ENCODE data around the gene HPCAL1. TPM values are rescaled to one million over a fixed set of nuclear protein-coding genes. Genes with fewer than 3 reads are reported as not detected.

HPCAL1 gene
- total RNA-seq, 2 experiments from 2014 or later: 9.2 to 9.7 TPM

GRCh38 chr2:10352972-10353371, 50.3 kb downstream of the HPCAL1 start:
- H3K9me3 ChIP-seq (ENCODE audit: low read length): no peaks in the 10 kb centered on the region
- no peak for TF ChIP-seq EZH2phosphoT487 (IDR thresholded peaks at IDR 0.05; ENCODE audit: borderline replicate concordance, low read depth, low read length)
- TF ChIP-seq, protein P1, sequence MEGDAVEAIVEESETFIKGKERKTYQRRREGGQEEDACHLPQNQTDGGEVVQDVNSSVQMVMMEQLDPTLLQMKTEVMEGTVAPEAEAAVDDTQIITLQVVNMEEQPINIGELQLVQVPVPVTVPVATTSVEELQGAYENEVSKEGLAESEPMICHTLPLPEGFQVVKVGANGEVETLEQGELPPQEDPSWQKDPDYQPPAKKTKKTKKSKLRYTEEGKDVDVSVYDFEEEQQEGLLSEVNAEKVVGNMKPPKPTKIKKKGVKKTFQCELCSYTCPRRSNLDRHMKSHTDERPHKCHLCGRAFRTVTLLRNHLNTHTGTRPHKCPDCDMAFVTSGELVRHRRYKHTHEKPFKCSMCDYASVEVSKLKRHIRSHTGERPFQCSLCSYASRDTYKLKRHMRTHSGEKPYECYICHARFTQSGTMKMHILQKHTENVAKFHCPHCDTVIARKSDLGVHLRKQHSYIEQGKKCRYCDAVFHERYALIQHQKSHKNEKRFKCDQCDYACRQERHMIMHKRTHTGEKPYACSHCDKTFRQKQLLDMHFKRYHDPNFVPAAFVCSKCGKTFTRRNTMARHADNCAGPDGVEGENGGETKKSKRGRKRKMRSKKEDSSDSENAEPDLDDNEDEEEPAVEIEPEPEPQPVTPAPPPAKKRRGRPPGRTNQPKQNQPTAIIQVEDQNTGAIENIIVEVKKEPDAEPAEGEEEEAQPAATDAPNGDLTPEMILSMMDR (conservative IDR thresholded peaks at IDR 0.05; ENCODE audit: low read length): no peak
- no peak overlapping the region for H2AFZ ChIP-seq (ENCODE audit: low read length)
- no peaks in the 10 kb centered on the region for H3K9me2 ChIP-seq (ENCODE audit: insufficient read depth, low read length)
- no peak overlapping the region for H3K27ac ChIP-seq (ENCODE audit: low read depth, low read length, poor library complexity, severe bottlenecking)
- H3K79me2 ChIP-seq (ENCODE audit: insufficient read depth, low read depth, low read length): no peaks in the 10 kb centered on the region
- no peak overlapping the region for H3K4me2 ChIP-seq (ENCODE audit: low read length)
- intact Hi-C loops (cut with micrococcal nuclease; ENCODE audit: unreplicated experiment): no loop called here
- H4K20me1 ChIP-seq (ENCODE audit: insufficient read depth, low read length): no peaks in the 10 kb centered on the region; the same call in 1 of the 2 replicates
- ChIA-PET CTCF (ENCODE audit: unreplicated experiment) (no interaction called here), POLR2A (interaction anchor here (0.9 to 1.4 kb wide), 3 partner anchors 9 to 25 kb away, joined by 3 to 5 read pairs (median 4); no protein-coding TSS in a partner anchor)
- H3K36me3 ChIP-seq (ENCODE audit: insufficient read depth, low read length): no peaks in the 10 kb centered on the region
- H3K4me3 ChIP-seq (ENCODE audit: low read depth, low read length, poor library complexity, severe bottlenecking): no peak overlapping the region
- DNase-seq (ENCODE audit: low spot score): no peak
- peaks cover 4% of the 10 kb centered on the region for H3K4me1 ChIP-seq (ENCODE audit: insufficient read depth, low read length, poor library complexity, severe bottlenecking)
- no TSS peak for BruUV-seq (replicated peaks)

GRCh38 chr2:10353931-10354330, 51.2 kb downstream of the HPCAL1 start:
- no peaks in the 10 kb centered on the region; the same call in 1 of the 2 replicates for H4K20me1 ChIP-seq (ENCODE audit: insufficient read depth, low read length)
- ChIA-PET POLR2A (interaction anchor here (1.4 kb wide), 1 partner anchor 15 kb away, joined by 5 read pairs; no protein-coding TSS in a partner anchor), CTCF (ENCODE audit: unreplicated experiment) (no interaction called here)
- H3K4me3 ChIP-seq (ENCODE audit: low read depth, low read length, poor library complexity, severe bottlenecking): no peak overlapping the region
- H3K9me2 ChIP-seq (ENCODE audit: insufficient read depth, low read length): no peaks in the 10 kb centered on the region
- no peak for DNase-seq (ENCODE audit: low spot score)
- H3K79me2 ChIP-seq (ENCODE audit: insufficient read depth, low read depth, low read length): no peaks in the 10 kb centered on the region
- intact Hi-C loops (cut with micrococcal nuclease; ENCODE audit: unreplicated experiment): no loop called here
- H3K27ac ChIP-seq (ENCODE audit: low read depth, low read length, poor library complexity, severe bottlenecking): no peak overlapping the region
- no peak for TF ChIP-seq EZH2phosphoT487 (IDR thresholded peaks at IDR 0.05; ENCODE audit: borderline replicate concordance, low read depth, low read length)
- TF ChIP-seq, protein P1 (conservative IDR thresholded peaks at IDR 0.05; ENCODE audit: low read length): no peak
- no peak overlapping the region for H2AFZ ChIP-seq (ENCODE audit: low read length)
- H3K9me3 ChIP-seq (ENCODE audit: low read length): no peaks in the 10 kb centered on the region
- BruUV-seq (replicated peaks): no TSS peak
- H3K36me3 ChIP-seq (ENCODE audit: insufficient read depth, low read length): no peaks in the 10 kb centered on the region
- peaks cover 4% of the 10 kb centered on the region for H3K4me1 ChIP-seq (ENCODE audit: insufficient read depth, low read length, poor library complexity, severe bottlenecking)
- no peak overlapping the region for H3K4me2 ChIP-seq (ENCODE audit: low read length)

- Histone ChIP-seq H3K4me3 (ENCODE audit: low read depth, low read length, poor library complexity, severe bottlenecking) (no peak overlapping the region), H3K9me2 (ENCODE audit: insufficient read depth, low read length) (no peaks in the 10 kb centered on the region), H4K20me1 (ENCODE audit: insufficient read depth, low read length) (no peaks in the 10 kb centered on the region; the same call in 1 of the 2 replicates), H3K4me2 (ENCODE audit: low read length) (no peak overlapping the region), H3K79me2 (ENCODE audit: insufficient read depth, low read depth, low read length) (no peaks in the 10 kb centered on the region), H3K4me1 (ENCODE audit: insufficient read depth, low read length, poor library complexity, severe bottlenecking) (peaks cover 4% of the 10 kb centered on the region), H3K27ac (ENCODE audit: low read depth, low read length, poor library complexity, severe bottlenecking) (no peak overlapping the region), H3K36me3 (ENCODE audit: insufficient read depth, low read length) (no peaks in the 10 kb centered on the region), H2AFZ (ENCODE audit: low read length) (no peak overlapping the region), H3K9me3 (ENCODE audit: low read length) (no peaks in the 10 kb centered on the region)
- CTCF ChIA-PET (ENCODE audit: unreplicated experiment): no interaction called here
- DNase-seq (ENCODE audit: low spot score): no peak
- POLR2A ChIA-PET: no interaction called here
- BruUV-seq (replicated peaks): no TSS peak
- no peak for TF ChIP-seq EZH2phosphoT487 (IDR thresholded peaks at IDR 0.05; ENCODE audit: borderline replicate concordance, low read depth, low read length)
- TF ChIP-seq, protein P1 (conservative IDR thresholded peaks at IDR 0.05; ENCODE audit: low read length): no peak
- intact Hi-C loops (cut with micrococcal nuclease; ENCODE audit: unreplicated experiment): no loop called here
Measured at GRCh38 chr2:10354399-10354798, 51.7 kb downstream of the HPCAL1 start.

Measured in OCI-LY7 (cell line).